Upper lobe of left lung (tissue), 4 donors: ENCODE measurements around the gene PBX4.

ENCODE experiments used
- CTCF ChIP-seq, 6 experiments: fragments of 450-650 bp in 4 of 6; fragments of 200-600 bp in 2 of 6; sonication (generic) in 2 of 6; IDR thresholded peaks; one replicate each; pipeline ENCODE4 v1.5.1; 2016 to 2019; ENCODE audit warnings: antibody characterized with exemption in 6 of 6
- EP300 ChIP-seq, 4 donors: sonication (generic); formaldehyde crosslinking; IDR thresholded peaks; one replicate each; pipeline ENCODE4 v1.5.1; 2017; ENCODE audit warnings: antibody characterized with exemption in 4 of 4, control low read depth in 2 of 4
- POLR2A ChIP-seq, 4 donors: fragments of 450-650 bp; IDR thresholded peaks; one replicate each; pipeline ENCODE4 v1.5.1; 2016 to 2017; ENCODE audit warnings: antibody characterized with exemption in 4 of 4, mild to moderate bottlenecking in 2 of 4
- POLR2AphosphoS5 ChIP-seq, 2 donors: sonication (generic); formaldehyde crosslinking; IDR thresholded peaks; one replicate each; pipeline ENCODE4 v1.5.1; 2017; ENCODE audit warnings: antibody characterized with exemption in 2 of 2

DNA sequence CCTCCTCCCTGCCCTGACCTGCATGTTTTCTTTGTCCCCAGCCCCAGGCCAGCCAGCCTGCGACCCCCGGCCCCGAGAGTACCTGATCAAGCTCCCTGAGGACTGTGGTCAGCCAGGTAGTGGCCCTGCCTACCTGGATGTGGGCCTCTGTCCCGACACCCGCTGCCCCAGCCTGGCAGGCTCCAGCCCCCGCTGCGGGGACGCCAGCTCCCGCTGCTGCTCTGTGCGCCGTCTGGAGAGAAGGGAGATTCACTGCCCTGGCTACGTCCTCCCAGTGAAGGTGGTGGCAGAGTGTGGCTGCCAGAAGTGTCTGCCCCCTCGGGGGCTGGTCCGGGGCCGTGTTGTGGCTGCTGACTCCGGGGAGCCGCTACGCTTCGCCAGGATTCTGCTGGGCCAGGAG lies 74.8 kb downstream of the PBX4 start:
- TF ChIP-seq CTCF (IDR thresholded peaks at IDR 0.05) (no peak), EP300 (IDR thresholded peaks at IDR 0.05) (no peak), POLR2AphosphoS5 (IDR thresholded peaks at IDR 0.05) (no peak), POLR2A (IDR thresholded peaks at IDR 0.05) (no peak)
